Peyer's patch (tissue), 4 donors: ENCODE measurements around the gene SETD1B. TPM values are rescaled to one million over a fixed set of nuclear protein-coding genes. Genes with fewer than 3 reads are reported as not detected.
"Not testable (repeated sequence)": the region's sequence is repeated elsewhere in the genome, so short reads cannot be mapped to it uniquely, and the experiment has no call there.

Experiments used
- DNase-seq, 3 donors: peaks; one replicate each; pipeline ENCODE4 v3.0.0-alpha.2; 2017 to 2019
- H3K27ac ChIP-seq, 4 donors: fragments of 200-600 bp; sonication (generic); one replicate each; pipeline ENCODE4 v1.5.1; 2016 to 2019
- H3K27me3 ChIP-seq, 2 donors: fragments of 200-600 bp; sonication (generic); one replicate each; pipeline ENCODE4 v1.5.1; 2019
- H3K36me3 ChIP-seq, 3 donors: fragments of 200-600 bp; sonication (generic); one replicate each; pipeline ENCODE4 v1.5.1; 2016 to 2019
- H3K4me1 ChIP-seq, 4 donors: fragments of 200-600 bp; sonication (generic); one replicate each; pipeline ENCODE4 v1.5.1; 2016 to 2019
- H3K4me3 ChIP-seq, 4 donors: fragments of 200-600 bp; sonication (generic); 1 replicate in 3 of 4; 2 replicates in 1 of 4; pipeline ENCODE4 v1.5.1; 2016 to 2019; ENCODE audit warnings: mild to moderate bottlenecking in 1 of 4
- H3K9me3 ChIP-seq, 4 donors: fragments of 200-600 bp; sonication (generic); one replicate each; pipeline ENCODE4 v1.5.1; 2016 to 2019; ENCODE audit warnings: mild to moderate bottlenecking in 1 of 4
- CTCF ChIP-seq, 6 experiments: fragments of 450-650 bp in 4 of 6; fragments of 200-600 bp in 2 of 6; sonication (generic) in 1 of 6; IDR thresholded peaks; one replicate each; pipeline ENCODE4 v1.5.1; 2017 to 2019; ENCODE audit warnings: antibody characterized with exemption in 6 of 6, mild to moderate bottlenecking in 3 of 6, moderate library complexity in 1 of 6
- POLR2A ChIP-seq, 2 donors: fragments of 450-650 bp; IDR thresholded peaks; one replicate each; pipeline ENCODE4 v1.5.1; 2017; ENCODE audit warnings: antibody characterized with exemption in 2 of 2, mild to moderate bottlenecking in 2 of 2, moderate library complexity in 2 of 2
- total RNA-seq, 4 donors: library from RNA; depleted of rRNA; stranded (reverse); fragments of >200 nt; gene quantifications; one replicate each; pipeline ENCODE4 v1.1.0, GENCODE V29; 2016

Gene SETD1B
- 10 to 100 TPM; 15.4 to 30.5 (median 25.3) TPM for total RNA-seq

- DNase-seq, result peak in 2 of 3 donors; percentile 74 to 81
- TF ChIP-seq CTCF (IDR thresholded peaks at IDR 0.05) (no peak), POLR2A (IDR thresholded peaks at IDR 0.05) (peak in 1 of 2 donors; percentile 50)
- peaks cover 0 to 27% (median 20%) of the 10 kb centered on the region in 4 donors for H3K4me1 ChIP-seq
Measured at GRCh38 chr12:121803861-121804416, at the start of gene SETD1B. Gene SETD1B, plus strand, starts transcription at chr12:121804009. Its CDS starts 729 bp downstream, at chr12:121804738.

GRCh38 chr12:121754836-121755235 lies 49.0 kb upstream of the SETD1B start:
- Histone ChIP-seq H3K4me1 (no peaks in the 10 kb centered on the region), H3K36me3 (no peaks in the 10 kb centered on the region), H3K27ac (no peak overlapping the region), H3K9me3 (no peaks in the 10 kb centered on the region), H3K27me3 (no peaks in the 10 kb centered on the region), H3K4me3 (no peak overlapping the region)
- TF ChIP-seq CTCF (IDR thresholded peaks at IDR 0.05), result no peak
- no peak for TF ChIP-seq POLR2A (IDR thresholded peaks at IDR 0.05)
- no peak for DNase-seq

More at GRCh38 chr12:121803861-121804416, at the start of gene SETD1B:
- Histone ChIP-seq H3K4me3 (peak within 1 kb of the TSS; percentile 82 to 93 (median 88)), H3K36me3 (peaks cover 0 to 15% (median 0%) of the 10 kb centered on the region in 3 donors), H3K9me3 (no peaks in the 10 kb centered on the region), H3K27ac (peak within 1 kb of the TSS; percentile 100), H3K27me3 (no peaks in the 10 kb centered on the region)

- H3K9me3 ChIP-seq, result no peaks in the 10 kb centered on the region
- H3K27ac ChIP-seq, result no peak overlapping the region
- TF ChIP-seq CTCF (IDR thresholded peaks at IDR 0.05) (no peak), POLR2A (IDR thresholded peaks at IDR 0.05) (no peak)
- no peak for DNase-seq
- no peaks in the 10 kb centered on the region for H3K4me1 ChIP-seq
- no peak overlapping the region for H3K4me3 ChIP-seq
- H3K27me3 ChIP-seq, result no peaks in the 10 kb centered on the region
- no peaks in the 10 kb centered on the region for H3K36me3 ChIP-seq
Measured at GRCh38 chr12:121755591-121755990, 48.2 kb upstream of the SETD1B start.

GRCh38 chr12:121758536-121758935 lies 45.3 kb upstream of the SETD1B start:
- DNase-seq, H3K4me1 ChIP-seq, H3K27ac ChIP-seq, H3K27me3 ChIP-seq, H3K4me3 ChIP-seq, H3K9me3 ChIP-seq, H3K36me3 ChIP-seq: not testable (repeated sequence)

- Histone ChIP-seq H3K36me3 (no peaks in the 10 kb centered on the region), H3K9me3 (no peaks in the 10 kb centered on the region), H3K27me3 (no peaks in the 10 kb centered on the region), H3K27ac (no peak overlapping the region), H3K4me3 (no peak overlapping the region), H3K4me1 (no peaks in the 10 kb centered on the region)
- TF ChIP-seq POLR2A (IDR thresholded peaks at IDR 0.05), result no peak
- no peak for TF ChIP-seq CTCF (IDR thresholded peaks at IDR 0.05)
- DNase-seq, result no peak
Measured at GRCh38 chr12:121762269-121762668, 41.5 kb upstream of the SETD1B start.

- Histone ChIP-seq H3K27me3 (no peaks in the 10 kb centered on the region), H3K9me3 (no peaks in the 10 kb centered on the region), H3K4me3 (no peak overlapping the region), H3K27ac (no peak overlapping the region), H3K36me3 (no peaks in the 10 kb centered on the region), H3K4me1 (peaks cover 0 to 6% (median 0%) of the 10 kb centered on the region in 4 donors)
- TF ChIP-seq POLR2A (IDR thresholded peaks at IDR 0.05) (no peak), CTCF (IDR thresholded peaks at IDR 0.05) (no peak)
- no peak for DNase-seq
Measured at GRCh38 chr12:121764808-121765207, 39.0 kb upstream of the SETD1B start.
